ENCODE data around the gene TXNDC16.

TXNDC16 gene

GRCh38 chr14:52391881-52392615, 160.3 kb downstream of the TXNDC16 start:
- H3K27ac ChIP-seq: no peak overlapping the region
- no peak for TF ChIP-seq CTCF (IDR thresholded peaks at IDR 0.05)
- no peak for TF ChIP-seq ZFX (IDR thresholded peaks at IDR 0.05; ENCODE audit: borderline replicate concordance)
